HG03571 (cell line): ENCODE measurements around the gene BAZ1A.
"Not testable (repeated sequence)": the region's sequence is repeated elsewhere in the genome, so short reads cannot be mapped to it uniquely, and the experiment has no call there.

Experiments
- ATAC-seq: cut with Tn5 transposase; IDR thresholded peaks from one replicate; pipeline ENCODE4 v1.9.1; 2021; ENCODE audit not compliant: unreplicated experiment

The BAZ1A gene

DNA sequence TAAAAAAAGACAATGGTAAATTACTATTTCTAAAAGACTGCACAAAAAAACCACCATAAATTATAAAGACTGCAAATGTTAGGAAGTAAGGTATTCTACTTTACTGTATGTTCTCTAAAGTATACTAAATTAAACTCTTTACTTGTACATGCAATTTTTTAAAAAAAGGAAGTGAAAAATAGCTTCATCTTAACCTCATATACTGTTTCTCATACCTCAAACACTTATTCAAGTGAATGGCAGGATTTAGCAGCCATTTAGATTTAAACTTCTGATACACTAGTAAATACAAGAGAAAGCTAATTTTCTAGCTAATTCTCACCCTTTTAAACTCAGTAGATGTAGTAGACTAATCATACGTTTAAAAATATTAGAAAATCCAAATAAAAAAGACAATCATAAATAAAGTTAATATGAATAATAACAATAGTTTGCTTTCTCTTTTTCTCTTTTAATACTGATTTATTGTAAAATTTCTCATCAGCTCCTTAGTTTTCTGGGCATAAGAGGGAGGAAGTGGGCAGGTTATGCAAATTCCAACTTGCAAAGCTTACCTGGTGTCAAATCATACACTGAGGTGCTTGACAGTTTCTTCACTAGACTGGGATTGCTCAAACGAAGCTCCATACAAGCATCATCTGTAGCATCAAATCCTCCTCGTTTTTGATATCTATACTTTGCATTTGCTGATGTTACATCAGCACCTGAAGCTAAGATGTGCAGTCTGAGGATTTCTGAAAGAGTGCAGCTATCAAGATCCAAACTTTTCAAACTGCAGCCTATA is 89.7 kb downstream of the BAZ1A start:
- no peak for ATAC-seq

DNA sequence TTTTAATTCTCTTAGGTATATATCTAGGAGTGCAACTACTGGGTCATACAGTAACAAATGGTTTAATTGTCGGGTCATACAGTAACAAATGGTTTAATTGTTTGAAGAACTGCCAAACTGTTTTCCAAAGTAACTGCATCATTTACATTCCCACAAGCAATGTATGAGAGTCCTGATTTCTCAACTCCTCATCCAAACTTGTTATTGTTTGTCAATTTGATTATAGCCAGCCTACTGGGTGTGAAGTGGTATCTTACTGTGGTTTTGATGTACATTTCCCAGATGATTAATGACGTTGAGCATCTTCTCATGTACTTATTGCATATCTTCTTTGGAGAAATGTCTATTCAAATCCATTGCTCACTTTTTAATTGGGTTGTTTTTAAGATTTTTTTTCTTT is 93.1 kb downstream of the BAZ1A start:
- ATAC-seq = no peak

DNA sequence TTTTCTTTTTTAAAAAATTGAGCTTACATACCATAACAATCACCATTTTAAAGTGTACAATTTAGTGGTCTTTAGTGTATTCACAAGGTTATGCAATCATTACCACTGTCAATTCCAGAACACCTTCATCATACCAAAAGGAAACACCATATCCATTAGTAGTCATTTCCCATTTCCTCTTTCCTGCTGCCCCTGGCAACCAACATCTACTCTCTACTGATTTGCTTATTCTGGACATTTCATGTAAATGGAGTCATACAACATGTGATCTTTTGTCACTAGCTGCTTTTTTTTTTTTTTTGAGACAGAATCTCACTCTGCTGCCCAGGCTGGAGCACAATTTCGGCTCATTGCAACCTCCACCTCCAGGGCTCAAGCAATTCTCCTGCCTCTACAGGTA is 93.9 kb downstream of the BAZ1A start:
- ATAC-seq = no peak

DNA sequence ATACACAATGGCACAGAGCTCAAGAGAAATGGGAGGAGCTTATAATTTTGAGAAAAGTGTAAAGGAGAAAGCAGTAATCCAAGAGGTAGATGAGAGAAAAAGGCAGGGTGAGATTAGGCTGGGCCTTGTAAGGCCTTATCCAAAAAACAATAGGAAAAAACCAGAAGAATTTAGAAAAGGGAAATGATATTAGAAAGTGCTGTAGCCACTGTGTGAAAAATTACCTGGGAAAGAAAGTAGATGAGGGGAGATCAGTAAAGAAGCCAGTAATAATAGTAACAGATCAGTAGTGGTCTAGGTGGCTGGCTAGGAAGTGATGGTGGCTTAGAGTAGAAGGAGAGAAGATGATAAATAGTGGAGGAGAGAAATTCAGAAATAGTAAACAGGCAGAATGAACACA is 94.5 kb downstream of the BAZ1A start:
- no peak for ATAC-seq

DNA sequence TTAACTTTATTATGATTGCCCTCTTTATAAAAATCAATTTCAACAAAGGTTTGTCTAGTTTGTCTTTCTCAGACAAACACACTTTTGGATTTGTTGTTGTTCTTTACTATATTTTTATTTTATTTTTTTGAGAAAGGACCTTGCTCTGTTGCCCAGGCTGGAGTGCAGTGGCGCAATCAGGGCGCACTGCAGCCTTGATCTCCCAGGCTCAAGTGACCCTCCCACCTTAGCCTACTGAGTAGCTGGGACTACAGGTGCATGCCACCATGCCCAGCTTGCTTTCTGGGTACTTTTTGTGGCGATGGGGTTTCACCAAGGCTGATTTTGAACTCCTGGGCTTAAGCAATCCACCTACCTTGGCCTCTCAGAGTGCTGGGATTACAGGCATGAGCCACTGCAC is 96.4 kb downstream of the BAZ1A start:
- no peak for ATAC-seq

DNA sequence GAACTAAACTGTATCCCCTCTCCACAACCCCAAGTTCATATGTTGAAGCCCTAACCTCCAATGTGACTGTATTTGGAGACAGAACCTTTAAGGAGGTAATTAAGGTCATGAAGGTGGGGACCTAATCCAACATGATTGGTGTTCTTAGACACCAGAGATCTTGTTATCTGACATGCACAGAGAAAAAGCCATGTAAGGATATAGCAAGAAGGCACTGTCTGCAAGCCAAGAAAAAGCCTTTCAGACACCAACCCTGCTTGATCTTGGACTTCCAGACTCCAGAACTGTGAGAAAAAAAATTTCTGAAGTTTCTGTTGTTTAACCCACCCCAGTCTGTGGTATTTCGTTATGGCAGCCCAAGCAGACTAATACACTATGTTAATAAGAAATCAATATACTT is 98.5 kb downstream of the BAZ1A start:
- no peak for ATAC-seq

DNA sequence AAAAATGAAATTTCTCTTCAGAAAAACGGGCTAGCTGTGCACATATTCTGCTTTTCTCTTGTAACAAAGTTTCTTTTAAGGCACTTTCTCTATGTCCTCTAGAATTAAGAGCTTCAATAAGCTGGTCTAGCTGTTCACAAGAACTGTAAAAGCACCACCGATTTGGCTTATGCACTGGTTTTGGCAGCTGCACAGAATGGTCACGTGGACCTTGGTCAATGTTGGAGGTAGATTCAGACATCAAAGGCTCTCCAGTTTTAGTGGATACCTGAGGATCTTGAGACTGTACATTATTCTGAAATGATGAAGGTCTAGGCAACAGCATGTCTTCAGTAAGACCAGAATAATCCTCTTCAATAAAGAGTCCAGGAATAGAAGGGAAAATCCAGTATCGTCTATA is 99.2 kb downstream of the BAZ1A start:
- no peak for ATAC-seq

DNA sequence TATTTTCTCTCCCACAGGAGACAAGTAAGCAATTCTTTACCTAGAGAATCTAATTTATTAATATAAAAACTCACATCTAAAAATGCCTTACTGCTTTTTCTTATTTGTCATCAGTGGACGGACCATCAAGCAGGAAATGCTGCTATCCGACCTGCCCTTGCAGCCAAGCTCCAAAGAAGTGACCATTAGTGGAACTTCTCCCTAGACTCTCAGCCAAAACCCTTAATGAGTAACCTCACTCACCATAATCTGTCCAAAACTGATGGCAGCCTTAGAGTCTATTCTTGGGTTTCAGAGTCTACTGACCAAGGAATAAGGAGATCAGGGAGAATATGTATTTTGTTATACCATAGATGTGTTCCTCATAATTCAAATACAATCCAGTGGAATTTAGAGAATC is 99.8 kb downstream of the BAZ1A start:
- no peak for ATAC-seq

DNA sequence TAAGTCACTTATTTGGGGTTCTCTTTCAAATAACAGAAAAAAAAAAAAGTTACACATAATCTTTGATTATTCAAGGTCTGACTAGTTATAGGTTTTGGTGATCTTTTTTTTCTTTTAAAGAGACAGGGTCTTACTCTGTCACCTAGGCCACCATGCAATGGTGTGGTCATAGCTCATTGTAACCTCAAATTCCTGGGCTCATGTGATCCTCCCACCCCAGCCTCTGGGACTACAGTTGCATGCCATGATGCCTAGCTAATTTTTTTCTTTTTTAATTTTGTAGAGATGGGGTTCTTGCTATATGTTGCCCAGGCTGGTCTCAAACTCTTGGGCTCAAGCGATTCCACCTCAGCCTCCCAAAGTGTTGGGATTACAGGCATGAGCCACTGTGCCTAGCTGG is 104.3 kb downstream of the BAZ1A start:
- no peak for ATAC-seq

DNA sequence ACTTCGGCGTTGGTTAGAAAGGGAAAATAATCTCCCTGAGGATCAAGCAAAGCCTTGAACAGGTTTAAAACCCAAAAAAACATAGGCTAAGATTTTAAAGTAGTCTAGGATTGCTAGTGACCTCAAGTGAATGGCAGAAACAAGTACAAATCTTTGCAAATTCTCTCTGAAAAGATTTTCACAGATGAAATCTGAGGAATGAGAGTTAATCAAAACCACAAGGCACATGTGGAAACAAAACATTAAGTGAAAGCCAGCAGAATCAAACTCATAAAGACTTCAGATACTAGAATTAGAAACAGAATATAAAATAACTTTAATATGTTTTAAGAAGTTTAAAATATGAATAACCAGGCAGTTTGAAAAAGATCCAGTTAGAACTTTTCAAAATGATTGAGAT is 108.6 kb downstream of the BAZ1A start:
- no peak for ATAC-seq

DNA sequence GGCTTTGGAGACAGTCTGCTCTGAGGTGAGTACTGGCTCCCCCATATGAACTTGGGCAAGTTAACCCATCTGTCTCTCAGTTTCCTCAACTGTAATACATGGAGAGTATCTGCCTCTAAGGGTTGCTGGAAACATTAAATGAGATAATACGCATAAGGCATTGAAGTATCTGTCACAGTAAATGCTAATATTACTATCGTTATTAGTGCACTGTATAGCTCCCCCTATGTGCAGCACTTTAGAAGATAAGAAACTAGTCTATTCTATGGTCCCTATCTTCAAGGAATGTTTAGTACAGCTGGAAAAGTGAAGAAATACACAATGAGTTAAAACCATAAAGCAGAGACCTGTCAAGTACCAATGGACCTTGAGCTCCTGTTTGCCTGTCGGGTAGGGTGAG is 109.1 kb downstream of the BAZ1A start:
- no peak for ATAC-seq

DNA sequence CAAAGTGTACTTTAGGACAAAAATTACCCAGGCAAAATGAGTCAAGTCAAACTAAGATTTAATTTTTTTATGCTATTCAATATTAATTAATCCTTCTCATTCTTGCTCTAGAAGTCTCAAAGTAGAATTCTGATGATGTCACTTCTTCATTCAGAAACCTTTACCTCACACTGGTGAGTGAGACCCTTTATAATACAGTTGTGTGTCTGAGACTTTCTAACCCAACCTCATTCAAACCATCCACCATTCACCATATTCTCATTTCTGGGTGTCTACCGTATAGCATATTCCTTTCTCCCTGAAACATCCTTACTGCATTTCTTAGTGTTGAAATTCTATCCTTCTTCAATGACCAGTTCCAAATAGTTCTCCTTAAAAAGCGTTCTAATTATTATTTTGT is 119.9 kb downstream of the BAZ1A start:
- ATAC-seq = no peak

DNA sequence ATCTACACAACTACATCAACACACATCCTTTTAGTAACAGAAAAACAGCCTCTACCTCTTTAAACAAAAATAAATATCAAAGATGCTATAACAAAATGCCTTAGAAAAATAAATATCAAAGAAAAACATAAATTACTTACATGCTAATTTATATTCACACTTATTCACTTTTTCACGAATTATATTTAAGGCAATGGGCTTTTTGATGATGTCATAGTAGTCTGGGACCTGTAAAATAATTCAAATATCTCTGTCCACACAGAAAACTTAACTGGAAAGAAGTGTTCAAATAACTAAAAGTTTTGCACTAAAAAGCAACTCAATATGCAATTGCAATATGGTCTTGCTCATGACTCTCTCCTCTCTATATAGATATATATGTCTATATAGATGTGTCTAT is 120.5 kb downstream of the BAZ1A start:
- ATAC-seq = no peak

DNA sequence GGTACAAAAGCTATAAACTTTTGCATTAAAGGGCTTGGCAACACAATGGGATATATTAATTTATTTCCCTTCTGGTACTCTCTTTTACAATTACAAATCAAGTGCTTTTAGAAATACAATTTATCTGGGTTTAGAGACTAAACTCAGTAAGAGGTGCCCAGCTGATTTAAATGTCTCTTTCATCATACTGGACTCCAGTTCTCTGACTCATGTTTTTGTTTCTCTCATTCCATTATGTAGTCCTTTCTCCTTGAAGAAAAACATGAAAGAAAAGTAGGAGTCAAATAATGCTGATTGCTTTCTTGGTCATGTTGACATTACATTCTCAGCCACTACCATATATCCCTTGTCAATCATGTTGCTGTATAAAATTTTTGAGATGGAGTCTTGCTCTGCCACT is 124.5 kb downstream of the BAZ1A start:
- ATAC-seq = no peak

DNA sequence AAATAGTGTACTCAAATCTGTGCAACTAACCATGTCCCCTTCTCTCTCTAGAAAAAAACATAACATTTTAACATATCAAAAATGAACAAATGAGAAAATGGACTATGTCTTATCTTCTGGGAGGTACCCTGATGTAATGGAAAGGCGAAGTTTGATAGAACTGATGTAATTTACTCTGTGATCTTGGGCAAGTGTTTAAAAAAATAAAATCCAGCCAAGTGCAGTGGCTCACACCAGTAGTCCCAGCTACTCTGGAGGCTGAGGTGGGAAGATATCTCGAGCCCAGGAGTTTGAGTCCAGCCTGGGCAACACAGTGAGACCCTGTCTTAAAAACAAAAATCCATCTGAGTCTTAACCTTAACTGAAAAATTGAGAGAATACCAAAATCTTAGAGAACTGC is 124.9 kb downstream of the BAZ1A start:
- no peak for ATAC-seq

DNA sequence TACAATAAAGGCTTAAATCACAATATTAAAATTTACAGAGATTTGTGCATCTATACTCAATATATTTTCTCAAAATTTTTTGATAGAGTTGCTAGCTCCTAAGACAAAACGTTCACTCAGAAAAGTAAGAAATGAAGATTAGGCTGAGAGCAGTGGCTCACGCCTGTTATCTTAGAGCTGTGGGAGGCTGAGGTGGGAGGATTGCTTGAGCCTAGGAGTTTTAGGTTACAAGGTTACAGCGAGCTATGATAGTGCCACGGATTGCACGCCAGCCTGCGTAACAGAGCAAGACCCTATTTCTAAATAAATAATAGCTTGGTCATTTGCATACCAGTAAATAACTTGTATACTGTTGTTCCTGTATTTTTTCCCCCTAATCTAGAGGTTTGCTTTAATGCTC is 125.8 kb downstream of the BAZ1A start:
- ATAC-seq = no peak

DNA sequence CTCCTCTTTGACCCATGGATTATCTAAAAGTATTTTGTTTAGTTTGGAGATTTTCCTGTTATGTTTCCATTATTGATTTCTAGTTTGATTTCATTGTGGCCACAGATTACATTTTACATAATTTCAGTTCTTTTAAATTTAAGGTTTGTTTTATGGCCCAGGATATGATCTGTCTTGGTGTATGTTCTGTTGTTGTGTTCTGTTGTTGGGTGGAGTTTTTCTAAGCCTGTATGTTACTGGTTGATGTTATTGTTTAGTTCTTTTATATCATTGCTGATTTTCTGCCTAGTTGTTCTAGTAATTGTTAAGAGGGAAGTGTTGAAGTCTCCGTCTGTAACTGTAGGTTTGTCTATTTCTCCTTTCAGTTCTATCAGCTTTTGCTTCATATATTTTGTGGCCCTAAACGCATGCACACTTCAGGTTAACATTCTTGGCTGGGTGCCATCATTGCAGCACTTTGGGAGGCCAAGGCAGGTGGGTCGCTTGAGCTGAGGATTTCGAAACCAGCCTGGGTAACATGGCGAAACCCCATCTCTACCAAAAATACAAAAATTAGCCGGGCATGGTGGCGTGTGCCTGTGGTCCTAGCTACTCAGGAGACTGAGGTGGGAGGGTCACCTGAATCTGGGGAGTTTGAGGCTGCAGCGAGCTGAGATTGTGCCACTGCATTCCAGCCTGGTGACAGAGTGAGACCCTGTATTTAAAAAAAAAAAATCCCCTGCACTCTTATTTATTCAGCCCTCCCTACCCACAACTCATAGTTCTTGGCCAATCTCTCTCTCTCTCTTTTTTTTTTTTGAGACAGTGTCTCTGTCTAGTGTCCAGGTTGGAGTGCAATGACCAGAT is 132.7 kb downstream of the BAZ1A start:
- ATAC-seq = no peak

DNA sequence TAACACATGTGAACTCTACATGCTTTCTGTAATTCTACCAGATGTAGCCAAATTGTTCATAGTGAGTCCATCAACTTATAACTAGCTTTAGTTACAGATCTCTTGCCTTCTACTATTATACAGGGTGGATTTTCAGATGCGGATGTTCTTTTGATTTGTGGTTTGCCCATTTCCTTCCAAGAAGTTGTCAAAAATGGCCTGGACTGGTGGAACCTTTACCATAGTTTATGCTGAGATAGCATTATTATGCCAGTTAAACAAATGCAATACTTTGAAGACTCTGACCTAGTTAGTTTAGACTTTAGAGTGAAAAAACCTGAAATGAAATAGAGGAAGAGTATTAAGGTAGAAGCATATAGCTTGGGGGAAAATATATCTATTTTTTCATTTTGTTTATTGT is 133.3 kb downstream of the BAZ1A start:
- ATAC-seq = no peak

DNA sequence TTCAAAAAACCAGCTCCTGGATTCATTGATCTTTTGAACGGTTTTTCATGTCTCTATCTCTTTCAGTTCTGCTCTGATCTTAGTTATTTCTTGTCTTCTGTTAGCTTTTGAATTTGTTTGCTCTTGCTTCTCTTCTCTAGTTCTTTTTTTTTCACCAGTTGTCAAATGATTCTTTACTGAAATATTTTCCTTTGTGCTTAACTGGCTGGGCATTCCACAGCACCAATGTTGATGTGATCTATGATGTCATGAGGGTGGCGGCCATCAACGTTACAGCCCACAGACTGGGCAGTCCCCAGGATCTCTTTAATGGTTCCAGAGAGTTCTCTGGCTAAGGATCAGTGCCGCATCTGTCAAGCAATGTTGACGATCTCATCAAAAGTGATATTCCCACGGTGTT is 135.0 kb downstream of the BAZ1A start:
- not testable (repeated sequence) for ATAC-seq

DNA sequence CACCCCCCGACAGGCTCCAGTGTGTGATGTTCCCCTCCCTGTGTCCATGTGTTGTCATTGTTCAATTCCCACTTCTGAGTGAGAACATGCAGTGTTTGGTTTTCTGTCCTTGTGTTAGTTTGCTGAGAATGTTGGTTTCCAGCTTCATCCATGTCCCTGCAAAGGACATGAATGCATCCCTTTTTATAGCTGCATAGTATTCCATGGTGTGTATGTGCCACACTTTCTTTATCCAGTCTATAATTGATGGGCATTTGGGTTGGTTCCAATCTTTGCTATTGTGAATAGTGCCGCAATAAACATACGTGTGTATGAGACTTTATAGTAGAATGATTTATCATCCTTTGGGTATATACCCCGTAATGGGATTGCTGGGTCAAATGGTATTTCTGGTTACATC is 138.1 kb downstream of the BAZ1A start:
- not testable (repeated sequence) for ATAC-seq

DNA sequence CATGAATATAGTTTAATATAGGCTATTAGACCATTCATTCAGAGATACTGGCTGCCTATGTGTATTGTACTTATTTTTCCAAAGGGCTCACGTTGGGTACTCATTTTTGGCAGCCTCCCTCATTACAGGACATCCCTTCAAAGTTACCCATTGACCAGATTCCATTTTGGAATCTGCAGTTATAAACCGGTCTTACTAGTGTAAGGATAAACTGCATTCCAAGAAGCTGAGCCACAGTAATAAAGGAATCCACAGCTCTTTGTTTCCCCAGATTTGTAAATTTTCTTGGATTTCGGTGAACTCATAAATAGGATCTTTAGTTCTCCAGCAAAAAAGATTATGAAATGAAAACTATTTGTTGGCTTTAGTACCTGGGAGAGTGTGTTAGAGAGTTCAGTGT is 141.9 kb downstream of the BAZ1A start:
- no peak for ATAC-seq

DNA sequence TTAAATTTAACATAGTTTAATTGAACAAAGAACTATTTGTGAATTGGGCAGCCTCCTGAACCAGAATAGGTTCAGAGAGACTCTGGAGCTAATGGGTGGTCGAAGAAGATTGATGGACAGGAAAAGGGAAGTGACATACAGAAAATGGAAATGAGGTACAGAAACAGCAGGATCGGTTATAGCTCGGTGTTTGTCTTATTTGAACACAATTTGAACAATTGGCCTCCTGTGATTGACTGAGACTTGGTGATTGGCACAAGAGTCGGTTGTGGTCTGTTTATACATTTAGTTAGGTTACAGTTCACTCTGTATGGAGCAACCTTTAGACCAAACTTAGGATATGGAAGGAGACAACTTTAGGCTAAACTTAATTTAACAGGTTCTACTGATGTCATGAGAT is 142.4 kb downstream of the BAZ1A start:
- ATAC-seq = no peak

DNA sequence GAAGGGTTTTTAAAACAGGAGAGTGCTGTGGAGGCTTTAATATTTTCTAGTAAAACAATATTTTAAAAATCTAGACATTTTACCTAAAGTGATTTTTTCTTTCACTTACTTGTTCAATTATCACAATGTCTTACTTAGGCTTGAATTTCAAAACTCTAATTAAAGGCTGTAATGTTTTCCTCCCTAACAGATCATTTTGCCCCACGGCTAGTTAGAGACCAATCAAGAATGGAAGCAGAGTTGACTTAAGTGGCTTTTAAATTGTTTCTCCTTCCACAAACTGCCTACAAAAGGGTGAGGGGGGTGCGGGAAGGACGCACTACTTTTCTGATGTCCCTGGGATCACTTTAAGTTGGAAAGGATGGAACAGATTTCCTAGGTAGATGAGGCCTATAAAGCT is 151.3 kb downstream of the BAZ1A start:
- no peak for ATAC-seq
